Stimulated activated memory B cell treated with anti-CD40 and anti-IgM and Interleukin-4, amounts not matched to agents 10 μg/mL and 1 μg/mL and 100 μg/mL, for 72 hours (primary cell): ENCODE measurements around the gene FAM50B.

Experiments
- ATAC-seq: fragments of 150-1000 bp; cut with Tn5 transposase; 2 replicates; pipeline ENCODE4 v1.10.0; 2021
- H3K27ac Mint-ChIP-seq: one replicate; pipeline ENCODE4 v1.8.0; 2022; ENCODE audit warnings: mild to moderate bottlenecking, mixed read lengths
- H3K27me3 Mint-ChIP-seq: one replicate; pipeline ENCODE4 v1.8.0; 2022; ENCODE audit warnings: mixed read lengths
- H3K36me3 Mint-ChIP-seq: one replicate; pipeline ENCODE4 v1.8.0; 2022; ENCODE audit warnings: mixed read lengths
- H3K4me1 Mint-ChIP-seq: one replicate; pipeline ENCODE4 v1.8.0; 2022; ENCODE audit warnings: mixed read lengths
- H3K4me3 Mint-ChIP-seq: one replicate; pipeline ENCODE4 v1.8.0; 2022; ENCODE audit warnings: mild to moderate bottlenecking, moderate library complexity, mixed read lengths
- H3K9me3 Mint-ChIP-seq: one replicate; pipeline ENCODE4 v1.8.0; 2022; ENCODE audit warnings: mixed read lengths

Gene FAM50B

GRCh38 chr6:3871939-3872338, 22.8 kb downstream of the FAM50B start:
- Mint-ChIP-seq H3K36me3 (no peaks in the 10 kb centered on the region), H3K27ac (no peak overlapping the region), H3K27me3 (peaks cover 37% of the 10 kb centered on the region), H3K9me3 (no peaks in the 10 kb centered on the region), H3K4me3 (no peak overlapping the region), H3K4me1 (no peaks in the 10 kb centered on the region)
- ATAC-seq: no peak

GRCh38 chr6:3872370-3872854, 23.2 kb downstream of the FAM50B start:
- peaks cover 37% of the 10 kb centered on the region for H3K27me3 Mint-ChIP-seq
- H3K9me3 Mint-ChIP-seq: no peaks in the 10 kb centered on the region
- no peaks in the 10 kb centered on the region for H3K36me3 Mint-ChIP-seq
- no peak for ATAC-seq
- H3K27ac Mint-ChIP-seq: no peak overlapping the region
- H3K4me3 Mint-ChIP-seq: no peak overlapping the region
- H3K4me1 Mint-ChIP-seq: no peaks in the 10 kb centered on the region

- Mint-ChIP-seq H3K4me1 (no peaks in the 10 kb centered on the region), H3K27ac (no peak overlapping the region), H3K4me3 (no peak overlapping the region), H3K27me3 (peaks cover 34% of the 10 kb centered on the region), H3K9me3 (peaks cover 2% of the 10 kb centered on the region), H3K36me3 (no peaks in the 10 kb centered on the region)
- no peak for ATAC-seq
Observed at GRCh38 chr6:3873051-3873450, 23.9 kb downstream of the FAM50B start.

- peaks cover 24% of the 10 kb centered on the region for H3K27me3 Mint-ChIP-seq
- H3K9me3 Mint-ChIP-seq: peaks cover 2% of the 10 kb centered on the region
- no peak overlapping the region for H3K27ac Mint-ChIP-seq
- no peak for ATAC-seq
- H3K4me1 Mint-ChIP-seq: no peaks in the 10 kb centered on the region
- H3K36me3 Mint-ChIP-seq: no peaks in the 10 kb centered on the region
- no peak overlapping the region for H3K4me3 Mint-ChIP-seq
Observed at GRCh38 chr6:3874069-3874468, 24.9 kb downstream of the FAM50B start.

- peaks cover 16% of the 10 kb centered on the region for H3K27me3 Mint-ChIP-seq
- H3K9me3 Mint-ChIP-seq: peaks cover 2% of the 10 kb centered on the region
- no peak overlapping the region for H3K27ac Mint-ChIP-seq
- no peak for ATAC-seq
- H3K4me3 Mint-ChIP-seq: no peak overlapping the region
- H3K36me3 Mint-ChIP-seq: no peaks in the 10 kb centered on the region
- no peaks in the 10 kb centered on the region for H3K4me1 Mint-ChIP-seq
Observed at GRCh38 chr6:3875486-3875885, 26.3 kb downstream of the FAM50B start.

GRCh38 chr6:3876101-3876500, 26.9 kb downstream of the FAM50B start:
- H3K4me3 Mint-ChIP-seq: no peak overlapping the region
- H3K27me3 Mint-ChIP-seq: peaks cover 17% of the 10 kb centered on the region
- no peak for ATAC-seq
- no peaks in the 10 kb centered on the region for H3K4me1 Mint-ChIP-seq
- H3K27ac Mint-ChIP-seq: no peak overlapping the region
- peaks cover 2% of the 10 kb centered on the region for H3K9me3 Mint-ChIP-seq
- no peaks in the 10 kb centered on the region for H3K36me3 Mint-ChIP-seq

GRCh38 chr6:3876866-3877265, 27.7 kb downstream of the FAM50B start:
- no peak overlapping the region for H3K4me3 Mint-ChIP-seq
- peaks cover 2% of the 10 kb centered on the region for H3K9me3 Mint-ChIP-seq

GRCh38 chr6:3878048-3878666, 29.0 kb downstream of the FAM50B start:
- H3K36me3 Mint-ChIP-seq: no peaks in the 10 kb centered on the region
- H3K9me3 Mint-ChIP-seq: peaks cover 2% of the 10 kb centered on the region
- no peak overlapping the region for H3K4me3 Mint-ChIP-seq
- no peaks in the 10 kb centered on the region for H3K4me1 Mint-ChIP-seq
- no peak overlapping the region for H3K27ac Mint-ChIP-seq
- peaks cover 24% of the 10 kb centered on the region for H3K27me3 Mint-ChIP-seq
- no peak for ATAC-seq

More at GRCh38 chr6:3876866-3877265, 27.7 kb downstream of the FAM50B start:
- ATAC-seq: no peak
- Mint-ChIP-seq H3K27me3 (peaks cover 20% of the 10 kb centered on the region), H3K4me1 (no peaks in the 10 kb centered on the region), H3K27ac (no peak overlapping the region), H3K36me3 (no peaks in the 10 kb centered on the region)

GRCh38 chr6:3879194-3879952, 30.2 kb downstream of the FAM50B start:
- peaks cover 24% of the 10 kb centered on the region for H3K27me3 Mint-ChIP-seq
- no peaks in the 10 kb centered on the region for H3K4me1 Mint-ChIP-seq
- no peaks in the 10 kb centered on the region for H3K36me3 Mint-ChIP-seq
- ATAC-seq: no peak
- peaks cover 2% of the 10 kb centered on the region for H3K9me3 Mint-ChIP-seq
- H3K4me3 Mint-ChIP-seq: no peak overlapping the region
- H3K27ac Mint-ChIP-seq: no peak overlapping the region

GRCh38 chr6:3881711-3882421, 32.7 kb downstream of the FAM50B start:
- Mint-ChIP-seq H3K4me3 (no peak overlapping the region), H3K36me3 (no peaks in the 10 kb centered on the region)

GRCh38 chr6:3882431-3882830, 33.3 kb downstream of the FAM50B start:
- no peaks in the 10 kb centered on the region for H3K36me3 Mint-ChIP-seq
- no peak overlapping the region for H3K27ac Mint-ChIP-seq
- no peak overlapping the region for H3K4me3 Mint-ChIP-seq
- H3K4me1 Mint-ChIP-seq: peaks cover 4% of the 10 kb centered on the region
- peaks cover 24% of the 10 kb centered on the region for H3K27me3 Mint-ChIP-seq
- ATAC-seq: no peak
- H3K9me3 Mint-ChIP-seq: peaks cover 2% of the 10 kb centered on the region

More at GRCh38 chr6:3881711-3882421, 32.7 kb downstream of the FAM50B start:
- H3K27ac Mint-ChIP-seq: no peak overlapping the region
- no peak for ATAC-seq
- H3K4me1 Mint-ChIP-seq: no peaks in the 10 kb centered on the region
- H3K9me3 Mint-ChIP-seq: peaks cover 2% of the 10 kb centered on the region
- H3K27me3 Mint-ChIP-seq: peaks cover 24% of the 10 kb centered on the region

GRCh38 chr6:3882866-3883265, 33.7 kb downstream of the FAM50B start:
- no peaks in the 10 kb centered on the region for H3K36me3 Mint-ChIP-seq
- H3K4me1 Mint-ChIP-seq: peaks cover 4% of the 10 kb centered on the region
- H3K27ac Mint-ChIP-seq: no peak overlapping the region
- H3K4me3 Mint-ChIP-seq: no peak overlapping the region
- peaks cover under 1% of the 10 kb centered on the region for H3K9me3 Mint-ChIP-seq
- ATAC-seq: no peak
- peaks cover 24% of the 10 kb centered on the region for H3K27me3 Mint-ChIP-seq

GRCh38 chr6:3884007-3884745, 35.0 kb downstream of the FAM50B start:
- no peaks in the 10 kb centered on the region for H3K9me3 Mint-ChIP-seq

GRCh38 chr6:3885262-3886036, 36.3 kb downstream of the FAM50B start:
- no peak overlapping the region for H3K27ac Mint-ChIP-seq
- ATAC-seq: no peak

More at GRCh38 chr6:3884007-3884745, 35.0 kb downstream of the FAM50B start:
- no peak overlapping the region for H3K27ac Mint-ChIP-seq
- H3K4me1 Mint-ChIP-seq: peaks cover 4% of the 10 kb centered on the region
- no peaks in the 10 kb centered on the region for H3K36me3 Mint-ChIP-seq
- no peak overlapping the region for H3K4me3 Mint-ChIP-seq
- H3K27me3 Mint-ChIP-seq: peaks cover 24% of the 10 kb centered on the region
- ATAC-seq: no peak

More at GRCh38 chr6:3885262-3886036, 36.3 kb downstream of the FAM50B start:
- Mint-ChIP-seq H3K4me1 (peaks cover 4% of the 10 kb centered on the region), H3K36me3 (no peaks in the 10 kb centered on the region), H3K9me3 (no peaks in the 10 kb centered on the region), H3K4me3 (no peak overlapping the region), H3K27me3 (peaks cover 22% of the 10 kb centered on the region)
